RWPE2 (cell line): Measurements from ENCODE around the gene ALOX15.
A peak's percentile ranks its signal among the peaks of the same experiment; 100 is the strongest.
"Not testable (repeated sequence)": the region's sequence is repeated elsewhere in the genome, so short reads cannot be mapped to it uniquely, and the experiment has no call there.

ENCODE experiments used
- ATAC-seq: fragments of 200-7000 bp; cut with Tn5 transposase; 3 replicates; pipeline ENCODE4 v1.9.1; 2021; ENCODE audit warnings: low read depth
- DNase-seq: peaks from one replicate; pipeline ENCODE4 v3.0.0-alpha.2; 2020; ENCODE audit warnings: low spot score
- H3K27ac ChIP-seq: fragments of 450-650 bp; 2 replicates; pipeline ENCODE4 v1.5.1; 2017; ENCODE audit warnings: mild to moderate bottlenecking; ENCODE audit not compliant: poor library complexity, severe bottlenecking
- H3K27me3 ChIP-seq: fragments of 250-450 bp; sonication (Bioruptor Pico); 2 replicates; pipeline ENCODE4 v1.5.1; 2021; ENCODE audit warnings: mild to moderate bottlenecking, moderate library complexity; ENCODE audit not compliant: insufficient read depth, poor library complexity, severe bottlenecking
- H3K36me3 ChIP-seq: fragments of 250-450 bp; sonication (Bioruptor Pico); 2 replicates; pipeline ENCODE4 v1.5.1; 2020; ENCODE audit warnings: low read depth, mild to moderate bottlenecking, moderate library complexity
- H3K4me1 ChIP-seq: fragments of 250-450 bp; sonication (Bioruptor Pico); 2 replicates; pipeline ENCODE4 v1.5.1; 2021; ENCODE audit warnings: mild to moderate bottlenecking, moderate library complexity; ENCODE audit not compliant: insufficient read depth, poor library complexity, severe bottlenecking
- H3K4me3 ChIP-seq: fragments of 250-450 bp; sonication (Bioruptor Pico); 2 replicates; pipeline ENCODE4 v1.5.1; 2021; ENCODE audit warnings: mild to moderate bottlenecking, moderate library complexity; ENCODE audit not compliant: severe bottlenecking
- H3K9me3 ChIP-seq: fragments of 250-450 bp; sonication (Bioruptor Pico); 2 replicates; pipeline ENCODE4 v1.5.1; 2021; ENCODE audit warnings: mild to moderate bottlenecking, moderate library complexity; ENCODE audit not compliant: severe bottlenecking
- TF ChIP-seq, protein P1 (sequence below): fragments of 450-650 bp; IDR thresholded peaks from one replicate; pipeline ENCODE4 v1.5.1; 2017; ENCODE audit warnings: mild to moderate bottlenecking, moderate library complexity; ENCODE audit not compliant: poor library complexity, severe bottlenecking

ALOX15 gene

GRCh38 chr17:4641297-4642195 is at the start of gene ALOX15:
Gene ALOX15 (minus strand): TSS chr17:4641678. CDS start chr17:4641651, 27 bp downstream.
- Histone ChIP-seq H3K36me3 (no peaks in the 10 kb centered on the region), H3K27me3 (peaks cover 51% of the 10 kb centered on the region), H3K27ac (no peak within 1 kb of the TSS), H3K4me3 (no peak within 1 kb of the TSS), H3K9me3 (no peaks in the 10 kb centered on the region), H3K4me1 (no peaks in the 10 kb centered on the region)
- no peak for ATAC-seq
- DNase-seq, result no peak
- TF ChIP-seq, protein P1, sequence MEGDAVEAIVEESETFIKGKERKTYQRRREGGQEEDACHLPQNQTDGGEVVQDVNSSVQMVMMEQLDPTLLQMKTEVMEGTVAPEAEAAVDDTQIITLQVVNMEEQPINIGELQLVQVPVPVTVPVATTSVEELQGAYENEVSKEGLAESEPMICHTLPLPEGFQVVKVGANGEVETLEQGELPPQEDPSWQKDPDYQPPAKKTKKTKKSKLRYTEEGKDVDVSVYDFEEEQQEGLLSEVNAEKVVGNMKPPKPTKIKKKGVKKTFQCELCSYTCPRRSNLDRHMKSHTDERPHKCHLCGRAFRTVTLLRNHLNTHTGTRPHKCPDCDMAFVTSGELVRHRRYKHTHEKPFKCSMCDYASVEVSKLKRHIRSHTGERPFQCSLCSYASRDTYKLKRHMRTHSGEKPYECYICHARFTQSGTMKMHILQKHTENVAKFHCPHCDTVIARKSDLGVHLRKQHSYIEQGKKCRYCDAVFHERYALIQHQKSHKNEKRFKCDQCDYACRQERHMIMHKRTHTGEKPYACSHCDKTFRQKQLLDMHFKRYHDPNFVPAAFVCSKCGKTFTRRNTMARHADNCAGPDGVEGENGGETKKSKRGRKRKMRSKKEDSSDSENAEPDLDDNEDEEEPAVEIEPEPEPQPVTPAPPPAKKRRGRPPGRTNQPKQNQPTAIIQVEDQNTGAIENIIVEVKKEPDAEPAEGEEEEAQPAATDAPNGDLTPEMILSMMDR, result no peak

DNA sequence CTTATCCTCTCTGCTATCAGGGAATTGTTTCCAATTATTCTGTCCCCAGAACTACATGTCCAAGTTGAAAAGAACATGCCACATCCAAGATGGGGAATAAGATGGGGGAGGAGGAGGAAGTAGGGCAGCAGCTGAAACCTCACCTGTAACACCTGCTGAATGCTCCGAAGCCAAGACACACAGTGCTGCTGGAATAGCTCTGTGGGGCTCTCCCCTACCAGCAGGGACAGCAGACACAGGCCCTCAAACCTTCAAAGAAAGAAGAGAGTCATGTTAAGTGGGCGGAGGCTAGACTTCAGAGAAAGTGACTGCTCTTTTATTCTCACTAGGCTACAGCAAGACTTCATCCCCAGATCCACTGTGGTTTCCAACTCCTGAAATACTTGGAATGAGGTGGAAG is 49.3 kb upstream of the ALOX15 start:
- ATAC-seq, result no peak
- no peaks in the 10 kb centered on the region for H3K4me1 ChIP-seq
- no peak overlapping the region for H3K4me3 ChIP-seq
- TF ChIP-seq, protein P1, result no peak
- H3K27ac ChIP-seq, result no peak overlapping the region
- H3K9me3 ChIP-seq, result no peaks in the 10 kb centered on the region
- H3K27me3 ChIP-seq, result no peaks in the 10 kb centered on the region
- DNase-seq, result no peak
- peaks cover 80% of the 10 kb centered on the region for H3K36me3 ChIP-seq

GRCh38 chr17:4689872-4690271 is 48.4 kb upstream of the ALOX15 start:
- H3K36me3 ChIP-seq, result peaks cover 80% of the 10 kb centered on the region
- ATAC-seq, H3K4me3 ChIP-seq, DNase-seq, H3K4me1 ChIP-seq, H3K27ac ChIP-seq, H3K9me3 ChIP-seq, H3K27me3 ChIP-seq: not testable (repeated sequence)

DNA sequence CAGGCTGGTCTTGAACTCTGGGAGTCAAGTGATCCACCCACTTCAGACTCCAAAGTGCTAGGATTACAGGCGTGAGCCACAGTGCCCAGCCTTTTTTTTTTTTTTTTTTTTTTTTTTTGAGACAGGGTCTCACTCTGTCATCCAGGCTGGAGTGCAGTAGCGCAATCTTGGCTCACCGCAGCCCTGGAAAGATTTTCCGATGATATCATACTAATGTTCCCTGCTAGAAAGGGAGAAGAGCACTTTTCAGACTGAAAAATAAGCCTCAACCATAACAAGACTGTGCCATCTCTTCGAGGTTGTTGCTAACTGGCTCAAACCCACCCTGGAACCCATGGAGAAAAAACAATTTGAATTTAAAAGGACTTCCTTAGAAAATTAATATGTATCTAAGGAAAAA is 42.3 kb upstream of the ALOX15 start:
- not testable (repeated sequence) for H3K4me3 ChIP-seq, H3K27me3 ChIP-seq, ATAC-seq, H3K9me3 ChIP-seq, DNase-seq, H3K27ac ChIP-seq
- Histone ChIP-seq H3K36me3 (peaks cover 69% of the 10 kb centered on the region), H3K4me1 (peaks cover 18% of the 10 kb centered on the region)

DNA sequence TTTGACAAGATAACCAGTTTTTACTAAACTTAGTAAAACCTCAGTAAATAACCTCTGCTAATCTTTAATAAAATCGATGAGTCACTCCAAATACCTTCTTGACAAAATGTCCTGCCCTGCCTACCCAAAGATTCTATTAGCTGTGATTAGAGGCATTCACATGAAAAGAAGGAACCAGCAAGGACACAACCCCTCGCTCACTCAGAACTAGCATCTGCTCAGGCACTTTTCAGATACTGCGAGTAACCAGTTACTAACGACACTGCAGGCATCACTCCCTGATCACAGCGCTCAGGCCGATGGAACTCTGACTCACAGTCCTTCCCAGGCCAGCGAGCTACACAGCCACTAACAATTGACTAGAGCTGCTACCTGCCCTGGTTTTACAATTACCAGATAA is 38.2 kb upstream of the ALOX15 start:
- TF ChIP-seq, protein P1, result no peak
- ATAC-seq (peak; percentile 84), DNase-seq (no peak)
- H3K9me3 ChIP-seq, result no peaks in the 10 kb centered on the region
- peak overlapping the region; percentile 51 for H3K27ac ChIP-seq
- no peaks in the 10 kb centered on the region for H3K27me3 ChIP-seq
- peaks cover 21% of the 10 kb centered on the region for H3K4me1 ChIP-seq
- no peak overlapping the region for H3K4me3 ChIP-seq
- peaks cover 80% of the 10 kb centered on the region for H3K36me3 ChIP-seq
